Measurements from ENCODE around the gene PAPPA2.

GRCh38 chr1:176894450-176894849 is 431.5 kb downstream of the PAPPA2 start:
- TF ChIP-seq CTCF (IDR thresholded peaks at IDR 0.05) (no peak), POLR2A (IDR thresholded peaks at IDR 0.05) (no peak)
